ENCODE results near the gene SNAI3.

Gene SNAI3

GRCh38 chr16:88732172-88732960 lies 46.1 kb upstream of the SNAI3 start:
- TF ChIP-seq CTCF (IDR thresholded peaks at IDR 0.05; ENCODE audit: extremely low read depth, missing control alignments) = no peak
- DNase-seq (ENCODE audit: low spot score) = no peak

- no peak for DNase-seq (ENCODE audit: low spot score)
- no peak for TF ChIP-seq CTCF (IDR thresholded peaks at IDR 0.05; ENCODE audit: extremely low read depth, missing control alignments)
Observed at GRCh38 chr16:88731699-88732098, 45.4 kb upstream of the SNAI3 start.

GRCh38 chr16:88730632-88731607 lies 44.6 kb upstream of the SNAI3 start:
- DNase-seq (ENCODE audit: low spot score) = no peak
- TF ChIP-seq CTCF (IDR thresholded peaks at IDR 0.05; ENCODE audit: extremely low read depth, missing control alignments) = no peak

GRCh38 chr16:88727871-88728270 lies 41.6 kb upstream of the SNAI3 start:
- no peak for DNase-seq (ENCODE audit: low spot score)
- no peak for TF ChIP-seq CTCF (IDR thresholded peaks at IDR 0.05; ENCODE audit: extremely low read depth, missing control alignments)

- DNase-seq (ENCODE audit: low spot score) = no peak
- TF ChIP-seq CTCF (IDR thresholded peaks at IDR 0.05; ENCODE audit: extremely low read depth, missing control alignments) = no peak
Observed at GRCh38 chr16:88726981-88727380, 40.7 kb upstream of the SNAI3 start.

GRCh38 chr16:88726408-88726749 lies 40.1 kb upstream of the SNAI3 start:
- no peak for TF ChIP-seq CTCF (IDR thresholded peaks at IDR 0.05; ENCODE audit: extremely low read depth, missing control alignments)
- no peak for DNase-seq (ENCODE audit: low spot score)

Measured in GM20000 (cell line).